DLD1 (cell line): Measurements from ENCODE around the gene EEF2.
"Not testable (repeated sequence)": the region's sequence is repeated elsewhere in the genome, so short reads cannot be mapped to it uniquely, and the experiment has no call there.

Experiments
- in situ Hi-C: cut with HindIII; loops from 2 replicates; pipeline ENCODE4 v1.10.0; 2017; ENCODE audit warnings: low sequenced_read_pairs

Gene EEF2

DNA sequence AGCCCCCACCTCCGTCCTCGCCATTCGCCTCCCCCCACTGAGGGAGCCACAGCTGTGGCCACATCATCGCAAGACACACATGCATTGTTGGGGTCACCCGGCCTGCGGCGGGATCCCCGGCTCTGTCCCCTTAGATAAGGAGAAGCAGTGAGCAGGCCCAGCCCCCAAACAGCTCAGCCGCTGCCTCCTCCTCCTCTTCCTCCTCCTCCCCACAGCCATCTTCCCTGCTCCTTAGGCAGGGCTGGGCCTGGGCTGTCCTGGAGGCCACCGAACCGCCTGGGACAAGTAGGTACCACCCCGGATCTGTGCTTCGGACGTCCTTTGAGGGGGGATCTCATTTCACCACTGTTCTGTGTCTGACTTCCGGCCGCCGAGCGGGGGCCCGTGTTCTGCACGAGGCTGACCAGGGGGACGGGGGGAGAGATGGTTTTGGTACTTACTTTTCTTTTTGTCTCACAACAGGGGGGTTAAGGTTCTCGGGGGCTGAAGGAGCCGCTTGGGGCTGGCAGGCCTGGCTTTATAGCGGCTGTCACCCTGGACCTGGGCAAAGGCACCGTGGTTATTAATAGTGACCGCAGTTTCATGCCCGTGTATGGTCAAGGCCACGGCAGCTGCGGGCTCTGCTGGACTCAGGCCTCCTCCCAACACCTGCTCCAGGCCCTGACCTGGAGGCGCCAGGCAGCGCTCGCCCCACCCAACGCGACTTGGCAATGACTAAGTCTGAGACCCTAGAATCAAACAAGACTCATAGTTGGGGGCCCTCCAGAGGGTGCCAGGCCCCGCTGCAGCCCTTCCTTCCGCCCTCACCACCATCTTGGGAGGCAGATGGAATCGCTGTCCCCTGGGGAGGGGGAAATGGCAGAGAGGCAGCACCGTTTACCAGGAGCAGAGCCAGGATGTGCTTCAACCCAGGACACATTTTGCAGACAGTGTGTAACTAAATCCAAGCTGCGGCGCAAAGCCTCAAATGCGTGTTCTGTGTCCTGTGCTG, 34.1 kb downstream of the EEF2 start:
- in situ Hi-C loops: no loop called here

- in situ Hi-C loops: no loop called here
These were observed 35.0 kb downstream of the EEF2 start for GRCh38 chr19:3949997-3950859.

GRCh38 chr19:3949294-3949693, 36.0 kb downstream of the EEF2 start:
- in situ Hi-C loops: no loop called here

DNA sequence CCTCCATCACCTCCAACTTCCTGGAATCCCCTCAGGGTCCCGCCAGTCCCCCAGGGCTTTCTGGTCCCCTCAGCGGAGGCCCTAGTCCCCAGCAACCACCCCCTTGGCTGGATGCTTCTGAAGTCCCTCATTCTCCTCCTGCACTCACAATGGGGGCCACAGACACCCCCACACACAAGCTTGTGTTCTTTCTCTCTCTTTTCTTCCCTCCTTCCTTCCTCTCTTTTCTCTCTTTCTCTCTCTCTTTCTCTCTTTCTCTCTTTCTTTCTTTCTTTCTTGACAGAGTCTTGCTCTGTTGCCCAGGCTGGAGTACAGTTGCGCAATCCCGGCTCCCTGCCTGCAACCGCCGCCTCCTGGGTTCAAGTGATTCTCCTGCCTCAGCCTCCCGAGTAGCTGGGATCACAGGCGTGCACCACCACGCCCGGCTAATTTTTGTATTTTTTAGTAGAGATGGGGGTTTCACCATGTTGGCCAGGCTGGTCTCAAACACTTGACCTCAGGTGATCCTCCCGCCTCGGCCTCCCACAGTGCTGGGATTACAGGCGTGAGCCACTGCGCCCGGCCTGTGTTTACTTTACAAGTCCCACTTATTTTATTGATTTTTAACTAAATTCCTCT, 37.8 kb downstream of the EEF2 start:
- in situ Hi-C loops: not testable (repeated sequence)

DNA sequence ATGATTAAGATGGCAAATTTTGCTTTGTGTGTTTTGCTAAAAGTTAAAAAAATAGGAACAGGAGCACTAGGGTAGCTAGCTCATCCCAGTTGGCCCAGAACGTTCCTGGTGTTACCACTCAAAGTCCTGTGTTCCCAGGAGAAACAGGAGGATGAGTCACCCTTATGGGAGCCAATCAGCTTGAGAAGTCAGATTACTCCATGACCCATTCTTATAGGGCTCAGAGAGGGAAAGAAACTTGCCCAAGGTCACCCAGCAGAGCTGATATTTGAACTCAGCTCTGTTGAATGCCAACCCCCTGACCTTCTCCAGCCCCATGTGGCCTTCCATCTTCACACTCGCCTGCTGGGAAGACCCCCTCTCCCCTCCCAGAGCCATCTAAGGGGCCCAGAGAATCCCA, 39.4 kb downstream of the EEF2 start:
- in situ Hi-C loops: no loop called here

- in situ Hi-C loops: no loop called here
These were observed 41.1 kb downstream of the EEF2 start for GRCh38 chr19:3944018-3944721.

- in situ Hi-C loops: no loop called here
These were observed 42.4 kb downstream of the EEF2 start for GRCh38 chr19:3942790-3943409.

DNA sequence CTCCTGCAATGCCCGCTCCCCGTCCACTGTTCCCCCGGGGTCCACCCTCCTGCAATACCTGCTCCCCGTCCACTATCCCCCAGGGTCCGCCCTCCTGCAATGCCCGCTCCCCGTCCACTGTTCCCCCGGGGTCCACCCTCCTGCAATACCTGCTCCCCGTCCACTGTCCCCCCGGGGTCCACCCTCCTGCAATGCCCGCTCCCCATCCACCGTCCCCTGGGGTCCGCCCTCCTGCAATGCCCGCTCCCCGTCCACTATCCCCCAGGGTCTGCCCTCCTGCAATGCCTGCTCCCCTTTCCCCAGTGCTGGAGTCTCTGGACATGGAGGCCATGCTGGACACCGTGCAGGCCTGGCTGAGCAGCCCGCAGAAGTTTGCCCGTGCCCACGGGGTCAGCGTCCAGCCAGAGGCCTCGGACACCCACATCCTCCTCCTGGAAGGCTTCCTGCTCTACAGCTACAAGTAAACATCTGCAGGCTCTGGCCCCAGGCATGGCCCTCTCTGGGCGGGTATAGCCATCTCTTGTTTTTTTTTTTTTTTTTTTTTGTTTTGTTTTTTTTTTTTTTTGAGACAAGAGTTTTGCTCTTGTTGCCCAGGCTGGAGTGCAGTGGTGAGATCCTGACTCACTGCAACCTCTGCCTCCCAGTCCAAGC, 46.8 kb downstream of the EEF2 start:
- in situ Hi-C loops: not testable (repeated sequence)

- in situ Hi-C loops: no loop called here
These were observed 48.5 kb downstream of the EEF2 start for GRCh38 chr19:3936506-3937442.

DNA sequence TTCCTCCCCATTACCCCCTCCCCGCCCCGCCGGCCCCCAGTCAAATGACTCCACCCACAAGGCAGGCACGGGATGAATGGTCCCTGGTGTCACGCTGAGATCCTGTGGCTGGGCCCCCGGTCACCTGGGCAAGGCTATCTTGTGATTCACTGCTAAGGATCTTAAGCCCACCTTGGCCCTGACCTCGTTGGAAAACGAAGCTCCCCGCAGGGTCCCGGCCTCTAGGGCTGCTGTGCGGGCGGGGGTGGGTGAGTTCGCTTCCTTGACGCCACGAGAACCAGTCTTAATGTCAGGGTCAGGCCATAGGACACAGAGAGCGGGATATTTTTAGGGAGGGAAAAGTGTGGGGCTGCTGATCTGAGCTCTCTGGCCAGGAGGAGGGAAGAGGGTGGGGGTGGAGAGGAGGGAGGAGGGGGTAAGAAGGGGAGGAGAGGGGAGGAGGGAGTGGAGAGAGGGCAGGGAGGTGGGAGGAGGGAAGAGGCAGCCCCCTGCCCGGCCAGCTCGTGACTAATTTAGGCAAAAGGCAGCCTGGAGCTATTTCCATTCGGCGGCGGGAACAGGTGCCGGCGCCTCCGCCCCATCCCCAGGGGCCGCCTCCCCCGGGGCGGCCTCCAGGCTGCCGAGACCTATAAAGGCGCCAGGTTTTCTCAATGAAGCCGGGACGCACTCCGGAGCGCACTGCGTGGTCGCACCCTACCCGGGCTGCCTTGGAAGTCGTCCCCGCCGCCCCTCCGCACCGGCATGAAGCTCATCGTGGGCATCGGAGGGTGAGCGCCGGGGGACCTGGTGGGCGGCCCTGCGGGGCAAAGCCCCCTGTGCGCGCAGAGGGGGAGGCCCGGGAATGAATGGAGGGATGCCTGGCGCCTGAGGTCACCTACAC, 52.1 kb downstream of the EEF2 start, which contains the start of gene NMRK2:
Gene NMRK2, plus strand, starts transcription at position 139 of the 880 bp plus-strand sequence. Its CDS starts 603 bp downstream, at position 742.
- in situ Hi-C loops: no loop called here

GRCh38 chr19:3931041-3931440, 54.2 kb downstream of the EEF2 start:
- in situ Hi-C loops: no loop called here
